Duodenal mucosa (tissue), 2 donors: ENCODE measurements around the gene SERPINA6.

ENCODE experiments used
- H3K27ac ChIP-seq: one replicate; pipeline ENCODE4 v1.7.0; 2013; ENCODE audit warnings: low read depth, low read length
- H3K27me3 ChIP-seq, 2 donors: one replicate each; pipeline ENCODE4 v1.7.0; 2013; ENCODE audit warnings: low read length in 2 of 2, control low read depth in 1 of 2; ENCODE audit not compliant: insufficient read depth in 2 of 2, control insufficient read depth in 1 of 2
- H3K36me3 ChIP-seq, 2 donors: one replicate each; pipeline ENCODE4 v1.7.0; 2013; ENCODE audit warnings: low read length in 2 of 2, control low read depth in 1 of 2; ENCODE audit not compliant: insufficient read depth in 2 of 2, control insufficient read depth in 1 of 2
- H3K4me1 ChIP-seq, 2 donors: one replicate each; pipeline ENCODE4 v1.7.0; 2013; ENCODE audit warnings: low read length in 2 of 2, control low read depth in 1 of 2; ENCODE audit not compliant: insufficient read depth in 2 of 2, control insufficient read depth in 1 of 2
- H3K4me3 ChIP-seq, 2 donors: one replicate each; pipeline ENCODE4 v1.7.0; 2013; ENCODE audit warnings: low read length in 2 of 2, low read depth in 1 of 2
- H3K9ac ChIP-seq, 2 donors: one replicate each; pipeline ENCODE4 v1.7.0; 2013; ENCODE audit warnings: low read length in 2 of 2, low read depth in 1 of 2
- H3K9me3 ChIP-seq, 2 donors: one replicate each; pipeline ENCODE4 v1.7.0; 2013; ENCODE audit warnings: low read length in 2 of 2, control low read depth in 1 of 2; ENCODE audit not compliant: control insufficient read depth in 1 of 2

SERPINA6 gene

DNA sequence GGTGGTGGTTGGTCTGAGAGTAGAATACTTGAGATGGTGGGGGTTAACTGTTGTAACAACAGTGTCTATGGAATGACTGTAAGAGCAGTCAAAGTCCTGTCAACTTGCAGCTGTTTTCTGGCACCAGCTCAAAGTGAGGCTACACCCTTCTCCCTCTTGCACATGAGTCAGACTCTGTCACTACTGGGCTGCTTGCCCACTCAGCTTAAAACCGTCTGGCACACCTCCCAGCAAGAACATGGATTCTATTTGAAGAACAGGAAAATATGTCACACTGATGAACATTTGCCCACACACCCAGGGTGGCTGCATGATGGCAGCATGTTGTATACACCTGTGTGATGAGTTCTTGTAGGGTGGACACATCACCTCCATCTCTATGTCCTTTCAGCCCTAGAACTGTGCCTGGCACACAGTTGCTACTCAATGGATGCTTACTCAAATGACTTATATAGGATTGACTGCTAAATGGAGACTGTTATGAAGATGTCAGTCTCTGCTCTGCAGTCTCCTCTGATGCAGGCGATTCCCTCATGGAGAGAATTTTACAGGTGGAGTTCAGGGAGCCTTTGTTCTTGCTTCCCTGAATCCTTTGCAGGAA, 19.3 kb upstream of the SERPINA6 start:
- Histone ChIP-seq H3K9me3 (no peaks in the 10 kb centered on the region), H3K27me3 (peaks cover 0 to 1% of the 10 kb centered on the region in 2 donors), H3K27ac (no peak overlapping the region), H3K4me1 (peaks cover 14 to 15% of the 10 kb centered on the region in 2 donors), H3K9ac (no peak overlapping the region), H3K36me3 (no peaks in the 10 kb centered on the region), H3K4me3 (peak overlapping the region in 1 of 2 donors; percentile 17)

DNA sequence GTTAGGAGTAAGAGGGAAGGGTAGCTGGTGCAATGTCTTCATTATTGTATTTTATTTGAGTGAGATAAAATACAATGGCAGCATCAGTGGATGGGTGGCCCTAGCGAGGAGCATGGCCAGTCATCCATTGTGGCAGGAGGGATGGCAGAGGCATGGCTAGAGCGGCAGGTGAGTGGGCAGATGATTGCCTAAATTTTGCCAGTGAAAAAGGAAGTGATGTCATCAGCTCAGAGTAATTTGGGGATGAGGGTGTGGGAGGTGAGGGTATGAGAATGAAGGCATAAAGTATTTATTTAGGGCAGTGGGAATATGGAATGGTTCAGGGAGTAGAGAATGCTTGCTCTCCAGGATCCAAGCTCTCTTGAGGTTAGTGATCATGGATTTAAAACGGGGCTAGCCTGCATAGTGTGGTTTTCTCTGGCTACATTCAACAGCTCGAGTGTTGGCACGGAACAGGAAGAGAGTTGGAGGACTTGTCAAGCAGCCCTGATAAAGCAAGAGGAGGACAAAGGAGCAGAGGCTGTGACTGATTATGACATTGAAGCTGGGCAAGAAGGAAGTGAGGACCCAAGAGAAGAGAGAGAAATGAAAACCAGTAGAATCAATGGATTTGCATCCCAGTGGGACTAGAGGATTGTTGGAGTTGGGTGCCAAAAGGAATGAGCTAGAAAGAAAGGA, 18.7 kb upstream of the SERPINA6 start:
- no peaks in the 10 kb centered on the region for H3K9me3 ChIP-seq
- H3K27ac ChIP-seq, result no peak overlapping the region
- no peaks in the 10 kb centered on the region for H3K27me3 ChIP-seq
- H3K9ac ChIP-seq, result no peak overlapping the region
- H3K4me1 ChIP-seq, result peaks cover 14 to 15% of the 10 kb centered on the region in 2 donors
- peak overlapping the region in 1 of 2 donors; percentile 17 for H3K4me3 ChIP-seq
- H3K36me3 ChIP-seq, result no peaks in the 10 kb centered on the region

DNA sequence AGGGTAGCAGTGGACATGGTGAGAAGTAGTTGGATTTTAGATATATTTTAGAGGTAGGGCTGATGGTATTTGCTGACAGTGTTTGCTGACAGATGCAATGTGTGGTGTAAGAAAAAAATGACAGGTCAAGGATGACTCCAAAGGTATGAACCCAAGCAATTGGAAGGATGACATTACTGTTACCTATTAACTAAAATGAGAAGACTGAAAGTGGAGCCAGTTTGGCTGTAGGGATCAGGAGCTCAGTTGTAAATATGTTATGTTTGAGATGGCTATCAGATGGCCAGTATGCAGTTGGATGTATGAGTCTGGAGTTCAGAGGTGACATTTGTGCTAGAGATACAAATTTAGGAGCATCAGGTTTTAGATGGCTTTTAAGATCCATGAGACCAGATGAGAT, 17.4 kb upstream of the SERPINA6 start:
- peaks cover 14 to 15% of the 10 kb centered on the region in 2 donors for H3K4me1 ChIP-seq
- no peak overlapping the region for H3K9ac ChIP-seq
- no peaks in the 10 kb centered on the region for H3K36me3 ChIP-seq
- no peaks in the 10 kb centered on the region for H3K9me3 ChIP-seq
- no peaks in the 10 kb centered on the region for H3K27me3 ChIP-seq
- no peak overlapping the region for H3K4me3 ChIP-seq
- no peak overlapping the region for H3K27ac ChIP-seq

DNA sequence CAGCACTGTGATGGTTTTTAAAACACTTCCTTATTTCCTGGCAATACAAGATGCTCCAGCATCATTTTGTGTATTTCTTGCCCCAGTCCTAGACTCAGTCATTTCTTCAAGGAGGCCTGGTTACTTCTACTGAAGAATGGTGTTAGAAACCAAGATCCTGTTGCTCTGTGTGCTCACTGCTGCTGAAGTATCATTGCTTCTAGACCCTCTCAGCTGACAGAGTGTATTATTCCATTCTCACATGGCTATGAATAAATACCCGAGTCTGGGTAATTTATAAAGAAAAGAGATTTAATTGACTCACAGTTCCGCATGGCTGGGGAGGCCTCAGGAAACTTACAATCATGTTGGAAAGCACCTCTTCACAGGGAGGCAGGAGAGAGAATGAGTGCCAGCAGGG, 14.9 kb upstream of the SERPINA6 start:
- no peaks in the 10 kb centered on the region for H3K36me3 ChIP-seq
- no peaks in the 10 kb centered on the region for H3K27me3 ChIP-seq

DNA sequence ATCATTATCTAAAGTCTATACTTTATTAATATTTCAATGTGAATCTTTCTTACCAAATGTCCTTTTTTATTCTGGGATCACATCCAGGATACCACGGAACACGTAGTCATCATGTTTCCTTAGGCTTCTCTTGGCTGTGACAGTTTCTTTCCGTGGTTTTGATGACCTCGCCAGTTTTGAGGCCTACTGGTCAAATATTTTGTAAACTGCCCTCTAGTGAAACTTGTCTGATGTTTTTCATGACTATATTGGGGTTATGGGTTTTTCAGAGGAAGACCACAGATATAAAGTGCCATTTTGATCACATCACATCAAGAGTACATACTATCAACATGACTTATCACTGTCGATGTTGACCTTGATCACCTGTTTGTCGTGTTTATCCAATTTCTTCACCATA, 14.1 kb upstream of the SERPINA6 start:
- Histone ChIP-seq H3K27ac (no peak overlapping the region), H3K4me3 (no peak overlapping the region), H3K27me3 (no peaks in the 10 kb centered on the region), H3K4me1 (peaks cover 5 to 9% of the 10 kb centered on the region in 2 donors), H3K9me3 (no peaks in the 10 kb centered on the region), H3K9ac (no peak overlapping the region), H3K36me3 (no peaks in the 10 kb centered on the region)

More for the DNA sequence above, 14.9 kb upstream of the SERPINA6 start:
- Histone ChIP-seq H3K9ac (no peak overlapping the region), H3K9me3 (no peaks in the 10 kb centered on the region), H3K27ac (no peak overlapping the region), H3K4me3 (no peak overlapping the region), H3K4me1 (peaks cover 12 to 15% of the 10 kb centered on the region in 2 donors)

DNA sequence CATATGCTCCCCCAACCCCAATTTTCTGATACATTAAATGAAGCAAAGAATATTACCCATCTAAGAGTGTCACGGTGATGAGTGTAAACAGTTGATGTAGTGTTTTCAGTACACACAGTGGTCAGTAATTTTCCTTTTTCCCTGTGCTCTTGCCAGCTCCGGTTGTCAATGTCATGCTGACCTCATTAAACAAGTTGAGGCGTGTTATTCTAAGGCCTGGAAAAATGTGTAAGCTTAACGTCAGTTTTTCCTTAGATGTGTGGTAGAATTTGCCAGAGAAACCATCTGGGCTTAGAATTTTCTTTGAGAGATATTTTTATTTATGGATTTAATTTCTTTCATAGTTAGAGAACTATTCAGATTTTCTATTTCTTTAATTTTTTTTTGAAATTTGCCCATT, 11.7 kb upstream of the SERPINA6 start:
- Histone ChIP-seq H3K36me3 (no peaks in the 10 kb centered on the region), H3K27me3 (no peaks in the 10 kb centered on the region), H3K4me1 (no peaks in the 10 kb centered on the region), H3K27ac (no peak overlapping the region), H3K9me3 (no peaks in the 10 kb centered on the region), H3K4me3 (no peak overlapping the region), H3K9ac (no peak overlapping the region)

DNA sequence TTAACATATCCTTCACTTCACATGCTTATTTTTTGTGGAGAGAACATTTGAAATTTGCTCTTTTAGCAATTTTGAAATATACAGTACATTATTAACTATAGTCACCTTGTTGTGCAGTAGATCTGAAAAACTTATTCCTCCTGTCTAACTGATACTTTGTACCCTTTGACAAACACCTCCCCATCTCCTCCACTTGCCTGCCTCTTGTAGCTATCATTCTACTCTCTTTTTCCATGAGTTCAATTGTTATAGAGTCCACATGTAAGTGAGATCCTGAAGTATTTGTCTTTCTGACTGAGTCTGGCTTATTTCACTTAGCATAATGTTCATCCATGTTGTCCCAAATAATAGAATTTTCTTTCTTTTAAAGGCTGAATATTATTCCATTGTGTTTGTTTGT, 9.5 kb upstream of the SERPINA6 start:
- no peaks in the 10 kb centered on the region for H3K27me3 ChIP-seq
- no peaks in the 10 kb centered on the region for H3K4me1 ChIP-seq
- H3K4me3 ChIP-seq, result no peak overlapping the region
- no peaks in the 10 kb centered on the region for H3K9me3 ChIP-seq
- no peak overlapping the region for H3K27ac ChIP-seq
- H3K36me3 ChIP-seq, result no peaks in the 10 kb centered on the region
- no peak overlapping the region for H3K9ac ChIP-seq

DNA sequence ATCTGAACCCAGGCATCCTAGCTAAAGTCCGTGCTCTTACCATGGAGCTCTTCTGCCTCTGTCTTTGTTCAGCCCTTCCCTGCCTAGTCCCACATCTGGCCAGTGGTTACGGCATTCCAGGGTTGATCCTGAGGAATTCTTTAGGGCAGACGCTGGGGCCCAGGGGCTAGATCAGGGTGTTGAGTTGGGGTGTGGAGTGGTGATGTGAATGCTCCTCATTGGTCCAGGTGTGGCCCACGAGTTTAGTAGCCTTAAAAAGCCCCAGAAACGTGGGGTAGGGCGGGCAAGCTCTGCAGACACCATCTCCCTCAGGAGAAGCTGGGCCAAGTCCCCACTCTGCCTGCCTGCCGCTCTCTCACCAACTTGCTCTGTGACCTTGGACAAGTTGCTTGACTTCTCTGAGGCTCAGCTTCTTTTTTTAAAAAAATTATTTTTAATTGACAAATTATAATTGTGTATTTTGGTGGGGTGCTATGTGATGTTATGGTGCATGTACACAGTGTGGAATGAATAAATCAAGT, 9.0 kb upstream of the SERPINA6 start:
- H3K9ac ChIP-seq, result no peak overlapping the region
- no peaks in the 10 kb centered on the region for H3K36me3 ChIP-seq
- no peak overlapping the region for H3K4me3 ChIP-seq
- no peaks in the 10 kb centered on the region for H3K9me3 ChIP-seq
- H3K4me1 ChIP-seq, result no peaks in the 10 kb centered on the region
- H3K27me3 ChIP-seq, result no peaks in the 10 kb centered on the region
- H3K27ac ChIP-seq, result no peak overlapping the region

DNA sequence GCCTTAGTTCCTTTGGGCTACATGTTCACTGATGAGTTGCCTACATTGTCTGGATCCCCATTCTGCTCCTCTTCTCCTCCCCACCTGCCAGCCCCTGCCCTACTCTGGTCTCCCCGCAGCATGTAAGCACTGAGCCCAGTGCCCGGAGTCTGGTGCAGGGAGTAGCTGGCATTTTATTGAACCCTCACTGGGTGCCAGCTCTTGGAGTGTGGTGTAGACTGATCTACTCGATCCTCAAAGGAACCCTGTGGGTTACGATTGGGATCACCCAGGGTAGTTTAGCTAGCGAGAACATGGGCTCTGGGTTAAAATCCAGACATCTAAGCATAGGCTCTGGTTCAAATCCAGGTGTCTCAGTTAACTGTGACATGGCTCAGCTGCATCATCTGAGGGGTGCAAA, 8.3 kb upstream of the SERPINA6 start:
- H3K27me3 ChIP-seq, result no peaks in the 10 kb centered on the region
- no peak overlapping the region for H3K9ac ChIP-seq
- no peaks in the 10 kb centered on the region for H3K9me3 ChIP-seq
- no peak overlapping the region for H3K27ac ChIP-seq
- H3K4me3 ChIP-seq, result no peak overlapping the region
- no peaks in the 10 kb centered on the region for H3K4me1 ChIP-seq
- H3K36me3 ChIP-seq, result no peaks in the 10 kb centered on the region

DNA sequence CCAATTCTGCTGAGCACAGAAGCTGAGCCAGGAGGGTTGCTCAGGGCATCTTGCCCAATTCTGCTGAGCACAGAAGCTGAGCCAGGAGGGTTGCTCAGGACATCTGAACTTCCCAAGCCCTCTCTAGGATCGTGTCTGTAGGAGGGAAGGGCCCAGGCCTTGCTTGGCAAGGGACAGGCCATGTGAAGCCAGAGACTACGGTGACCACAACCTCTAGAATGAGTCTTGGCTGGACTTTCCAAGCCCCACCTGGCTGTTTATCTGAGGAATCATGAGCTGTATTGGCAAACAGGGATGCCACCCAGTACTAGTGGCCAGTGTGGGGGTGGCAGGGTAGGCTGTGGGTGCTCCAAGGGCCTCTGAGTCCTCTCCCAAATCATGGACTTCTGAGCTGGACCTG, 7.7 kb upstream of the SERPINA6 start:
- Histone ChIP-seq H3K4me1 (no peaks in the 10 kb centered on the region), H3K36me3 (no peaks in the 10 kb centered on the region), H3K9ac (no peak overlapping the region), H3K9me3 (no peaks in the 10 kb centered on the region), H3K4me3 (no peak overlapping the region), H3K27ac (no peak overlapping the region), H3K27me3 (no peaks in the 10 kb centered on the region)
